B cell (primary cell): ENCODE results near the gene CERS6. TPM values are rescaled to one million over a fixed set of nuclear protein-coding genes. Genes with fewer than 3 reads are reported as not detected.

ENCODE experiments used
- ATAC-seq: fragments of 200-7000 bp; cut with Tn5 transposase; one replicate; pipeline ENCODE4 v1.10.0; 2021; ENCODE audit warnings: low read depth, mild to moderate bottlenecking, moderate number of reproducible peaks, moderate library complexity
- CTCF ChIA-PET: fragments of 350-600 bp; sonication (Branson Sonifier 250); formaldehyde crosslinking; loops from one replicate; lab custom pipeline; 2021; ENCODE audit warnings: antibody characterized with exemption, inconsistent platforms; lab: Charles Lee
- POLR2A ChIA-PET: fragments of 350-600 bp; sonication (Branson Sonifier 250); formaldehyde crosslinking; loops from one replicate; lab custom pipeline; 2021; ENCODE audit warnings: antibody characterized with exemption; lab: Charles Lee
- DNase-seq: peaks from one replicate; pipeline ENCODE4 v3.0.0; 2013
- H2AFZ ChIP-seq: 2 replicates; pipeline ENCODE4 v1.6.1; 2012; ENCODE audit warnings: mild to moderate bottlenecking, low read depth, low read length; ENCODE audit not compliant: insufficient read depth, poor library complexity, severe bottlenecking
- H3K27ac ChIP-seq, 2 donors: 1 replicate in 1 of 2; 2 replicates in 1 of 2; pipeline ENCODE4 v1.5.1; 2012 to 2013; ENCODE audit warnings: low read length in 2 of 2, mild to moderate bottlenecking in 2 of 2, moderate library complexity in 1 of 2
- H3K27me3 ChIP-seq, 4 experiments: fragments of 200-600 bp in 1 of 4; sonication (generic) in 1 of 4; replicated peaks in 1 of 4; 1 replicate in 2 of 4; 2 replicates in 2 of 4; pipeline versions ENCODE4 v1.6.1 to v1.7.0; 2013 to 2016; ENCODE audit warnings: low read length in 3 of 4, mild to moderate bottlenecking in 2 of 4, mixed read lengths in 1 of 4, moderate library complexity in 1 of 4; ENCODE audit not compliant: insufficient read depth in 4 of 4, control insufficient read depth in 3 of 4; ENCODE audit errors: control extremely low read depth in 1 of 4
- H3K36me3 ChIP-seq, 2 experiments: replicated peaks in 1 of 2; 1 replicate in 1 of 2; 2 replicates in 1 of 2; pipeline versions ENCODE4 v1.6.1 to v1.7.1; 2013; ENCODE audit warnings: low read length in 1 of 2; ENCODE audit not compliant: insufficient read depth in 2 of 2, control insufficient read depth in 1 of 2; ENCODE audit errors: control extremely low read depth in 1 of 2, extremely low read depth in 1 of 2
- H3K4me1 ChIP-seq, 2 donors: fragments of 200-600 bp in 1 of 2; sonication (generic) in 1 of 2; 1 replicate in 1 of 2; 2 replicates in 1 of 2; pipeline versions ENCODE4 v1.5.1 to v1.6.1; 2013 to 2017; ENCODE audit warnings: low read length in 2 of 2; ENCODE audit not compliant: control insufficient read depth in 2 of 2, insufficient read depth in 2 of 2
- H3K4me2 ChIP-seq: replicated peaks from 2 replicates; pipeline ENCODE3; 2012; ENCODE audit warnings: mild to moderate bottlenecking, low read depth, low read length; ENCODE audit not compliant: poor library complexity, severe bottlenecking
- H3K4me3 ChIP-seq, 5 experiments: fragments of 200-600 bp in 1 of 5; sonication (generic) in 1 of 5; 1 replicate in 3 of 5; 2 replicates in 2 of 5; pipeline versions ENCODE4 v1.5.1 to v1.7.0; 2011 to 2016; ENCODE audit warnings: low read length in 4 of 5, mild to moderate bottlenecking in 4 of 5, low read depth in 2 of 5, control low read depth in 1 of 5, moderate library complexity in 1 of 5; ENCODE audit not compliant: insufficient read depth in 1 of 5; ENCODE audit errors: control extremely low read depth in 1 of 5, extremely low read depth in 1 of 5
- H3K79me2 ChIP-seq: fragments of 200-600 bp; sonication (generic); one replicate; pipeline ENCODE4 v1.6.0; 2016; ENCODE audit warnings: low read length; ENCODE audit not compliant: control insufficient read depth, insufficient read depth
- H3K9ac ChIP-seq: fragments of 200-600 bp; sonication (generic); 2 replicates; pipeline ENCODE4 v1.6.1; 2017; ENCODE audit warnings: mild to moderate bottlenecking, low read length, moderate library complexity
- H3K9me3 ChIP-seq, 3 donors: one replicate each; pipeline versions ENCODE4 v1.6.1 to v1.7.1; 2013; ENCODE audit warnings: low read length in 2 of 3; ENCODE audit not compliant: control insufficient read depth in 2 of 3, insufficient read depth in 1 of 3; ENCODE audit errors: control extremely low read depth in 1 of 3
- H4K20me1 ChIP-seq: 2 replicates; pipeline ENCODE4 v1.6.0; 2012; ENCODE audit warnings: mild to moderate bottlenecking, low read length; ENCODE audit not compliant: insufficient read depth, control insufficient read depth, poor library complexity, severe bottlenecking
- H3K27ac Mint-ChIP-seq: one replicate; pipeline ENCODE4 v1.8.0; 2021; ENCODE audit warnings: mixed read lengths
- H3K27me3 Mint-ChIP-seq: one replicate; pipeline ENCODE4 v1.8.0; 2021; ENCODE audit warnings: mixed read lengths
- H3K4me1 Mint-ChIP-seq: one replicate; pipeline ENCODE4 v1.8.0; 2021; ENCODE audit warnings: mixed read lengths
- H3K4me3 Mint-ChIP-seq: one replicate; pipeline ENCODE4 v1.8.0; 2021; ENCODE audit warnings: mixed read lengths
- H3K9me3 Mint-ChIP-seq: one replicate; pipeline ENCODE4 v1.8.0; 2022; ENCODE audit warnings: mixed read lengths; ENCODE audit not compliant: insufficient read depth
- CTCF ChIP-seq: fragments of 200-600 bp; IDR thresholded peaks from one replicate; pipeline ENCODE4 v1.8.0; 2022; ENCODE audit warnings: antibody characterized with exemption, mild to moderate bottlenecking
- EZH2 ChIP-seq: IDR thresholded peaks from 2 replicates; pipeline ENCODE4 v1.6.1; 2012; ENCODE audit warnings: borderline replicate concordance, low read depth, mild to moderate bottlenecking, moderate library complexity, low read length; ENCODE audit not compliant: insufficient read depth, poor library complexity, severe bottlenecking
- WGBS: methylation state at CpG from one replicate; pipeline ENCODE4 v1.1.5; 2013; ENCODE audit warnings: missing lambda C conversion rate; ENCODE audit not compliant: insufficient coverage; 5-methylcytosine and 5-hydroxymethylcytosine counted together
- intact Hi-C: fragments of 100-400 bp; cut with micrococcal nuclease; formaldehyde crosslinking; loops from one replicate; pipeline ENCODE4 v1.10.0; 2022
- polyA plus RNA-seq: library from polyadenylated mRNA; depleted of rRNA; stranded (reverse); fragments of >200 nt; gene quantifications from 2 replicates; pipeline ENCODE4 v1.2.3, GENCODE V29; 2012
- total RNA-seq, 2 donors: library from RNA; stranded (reverse); fragments of 120-200 nt in 1 of 2; gene quantifications; 1 replicate in 1 of 2; 2 replicates in 1 of 2; pipeline versions ENCODE4 v1.2.3 to v1.2.4, GENCODE V29; 2013 to 2022

Gene CERS6
- total and polyA plus RNA-seq, 2 donors (not counting 1 experiment from before 2014, with no cell fraction given), result 2.2 to 5.5 TPM

GRCh38 chr2:168457190-168457895 is 1.3 kb downstream of the CERS6 start:
- no peaks in the 10 kb centered on the region for H3K9me3 Mint-ChIP-seq
- Histone ChIP-seq H4K20me1 (no peaks in the 10 kb centered on the region), H3K4me2 (peak overlapping the region; percentile 89), H3K9ac (peak overlapping the region; percentile 78), H3K27ac (peak overlapping the region in 1 of 2 donors; percentile 52), H2AFZ (peak overlapping the region; percentile 88), H3K9me3 (no peaks in the 10 kb centered on the region), H3K36me3 (no peaks in the 10 kb centered on the region), H3K27me3 (no peaks in the 10 kb centered on the region), H3K79me2 (peaks cover 41% of the 10 kb centered on the region), H3K4me1 (peaks cover 16% of the 10 kb centered on the region in 2 donors), H3K4me3 (peak overlapping the region; percentile 65 to 82 (median 71))
- TF ChIP-seq CTCF (no peak), EZH2 (no peak)
- no peak overlapping the region for H3K4me3 Mint-ChIP-seq
- peaks cover 29% of the 10 kb centered on the region for H3K4me1 Mint-ChIP-seq
- ChIA-PET POLR2A (no interaction called here), CTCF (interaction anchor here (0.7 kb wide), 1 partner anchor 15 kb away, joined by 3 read pairs; no protein-coding TSS in a partner anchor)
- 3% methylated on average over 12 of the region's 17 CpGs for WGBS
- H3K27me3 Mint-ChIP-seq, result no peaks in the 10 kb centered on the region
- DNase-seq, result peak; percentile 49
- peak overlapping the region; percentile 77 for H3K27ac Mint-ChIP-seq
- no peak for ATAC-seq
- intact Hi-C loops, result loop anchor here (1.0 to 10.0 kb wide), 6 partner anchors 9 to 435 kb away; partner anchors contain the start of genes SPC25 and STK39

- ATAC-seq (no peak), DNase-seq (no peak)
- peaks cover 47% of the 10 kb centered on the region for H3K79me2 ChIP-seq
- TF ChIP-seq EZH2 (no peak), CTCF (no peak)
- intact Hi-C loops, result loop anchor here (5.0 to 10.0 kb wide), 5 partner anchors 74 to 434 kb away; partner anchors contain the start of genes SPC25 and STK39
- no peaks in the 10 kb centered on the region for H3K27me3 ChIP-seq
- no peak overlapping the region for H3K9ac ChIP-seq
- H3K4me3 ChIP-seq, result peak overlapping the region in 1 of 5 experiments; percentile 71
- no peaks in the 10 kb centered on the region for H4K20me1 ChIP-seq
- H3K4me1 Mint-ChIP-seq, result peaks cover 29% of the 10 kb centered on the region
- no peak overlapping the region for H3K27ac ChIP-seq
- H2AFZ ChIP-seq, result no peak overlapping the region
- no peak overlapping the region for H3K27ac Mint-ChIP-seq
- H3K4me3 Mint-ChIP-seq, result no peak overlapping the region
- H3K4me2 ChIP-seq, result peak overlapping the region; percentile 89
- no peaks in the 10 kb centered on the region for H3K36me3 ChIP-seq
- H3K27me3 Mint-ChIP-seq, result no peaks in the 10 kb centered on the region
- ChIA-PET CTCF (no interaction called here), POLR2A (no interaction called here)
- H3K4me1 ChIP-seq, result peaks cover 16% of the 10 kb centered on the region in 2 donors
- H3K9me3 ChIP-seq, result no peaks in the 10 kb centered on the region
- WGBS, result no CpG with 5 or more reads among the region's 1 CpG
- no peaks in the 10 kb centered on the region for H3K9me3 Mint-ChIP-seq
Measured at GRCh38 chr2:168458139-168458538, 2.1 kb downstream of the CERS6 start.
